Mesendoderm (in vitro differentiated cells): ENCODE data around the gene PPFIBP2.
A peak's percentile ranks its signal among the peaks of the same experiment; 100 is the strongest.

Experiments
- DNase-seq: peaks from one replicate; pipeline ENCODE4 v3.0.0; 2013
- H2AK5ac ChIP-seq: 2 replicates; pipeline ENCODE4 v1.6.1; 2013; ENCODE audit warnings: low read length, inconsistent platforms
- H2BK120ac ChIP-seq: 2 replicates; pipeline ENCODE4 v1.6.1; 2013; ENCODE audit warnings: low read depth, mild to moderate bottlenecking, low read length, moderate library complexity, mixed read lengths
- H2BK15ac ChIP-seq: replicated peaks from 2 replicates; pipeline ENCODE4 v1.6.1; 2013; ENCODE audit warnings: low read depth, mild to moderate bottlenecking, moderate library complexity
- H2BK5ac ChIP-seq: 2 replicates; pipeline ENCODE4 v1.6.1; 2013; ENCODE audit warnings: low read length, inconsistent platforms
- H3K18ac ChIP-seq: 2 replicates; pipeline ENCODE4 v1.6.1; 2013; ENCODE audit warnings: mild to moderate bottlenecking, low read length, mixed read lengths
- H3K23ac ChIP-seq: one replicate; pipeline ENCODE4 v1.6.1; 2013; ENCODE audit warnings: low read length
- H3K27ac ChIP-seq: 2 replicates; pipeline ENCODE4 v1.5.1; 2013; ENCODE audit warnings: low read depth, mild to moderate bottlenecking, inconsistent platforms, low read length, moderate library complexity
- H3K27me3 ChIP-seq: 2 replicates; pipeline ENCODE4 v1.6.1; 2013; ENCODE audit warnings: low read length, control low read depth, mild to moderate bottlenecking, inconsistent platforms; ENCODE audit not compliant: insufficient read depth, poor library complexity
- H3K36me3 ChIP-seq: 2 replicates; pipeline ENCODE4 v1.6.1; 2013; ENCODE audit warnings: low read length, inconsistent platforms; ENCODE audit not compliant: control insufficient read depth, insufficient read depth
- H3K4ac ChIP-seq: one replicate; pipeline ENCODE4 v1.6.1; 2013; ENCODE audit warnings: low read depth, mild to moderate bottlenecking, low read length, moderate library complexity
- H3K4me1 ChIP-seq: 2 replicates; pipeline ENCODE4 v1.6.1; 2013; ENCODE audit warnings: low read depth, low read length, inconsistent platforms; ENCODE audit not compliant: control insufficient read depth
- H3K4me2 ChIP-seq: 2 replicates; pipeline ENCODE4 v1.6.1; 2013; ENCODE audit warnings: low read length
- H3K4me3 ChIP-seq: 2 replicates; pipeline ENCODE4 v1.5.1; 2013; ENCODE audit warnings: mild to moderate bottlenecking, low read length
- H3K56ac ChIP-seq: one replicate; pipeline ENCODE4 v1.6.1; 2013; ENCODE audit warnings: low read length
- H3K79me1 ChIP-seq: 2 replicates; pipeline ENCODE4 v1.6.1; 2013; ENCODE audit warnings: low read length, inconsistent platforms
- H3K79me2 ChIP-seq: 2 replicates; pipeline ENCODE4 v1.6.1; 2013; ENCODE audit warnings: mild to moderate bottlenecking, low read length; ENCODE audit not compliant: control insufficient read depth, insufficient read depth
- H3K9ac ChIP-seq: 2 replicates; pipeline ENCODE4 v1.6.1; 2013; ENCODE audit warnings: low read length, inconsistent platforms
- H4K5ac ChIP-seq: one replicate; pipeline ENCODE4 v1.6.1; 2013; ENCODE audit warnings: low read length
- H4K8ac ChIP-seq: one replicate; pipeline ENCODE4 v1.6.1; 2013; ENCODE audit warnings: low read depth, mild to moderate bottlenecking, control low read depth, low read length, moderate library complexity
- WGBS: extraction: QIAGEN DNeasy Blood & Tissue Kit; methylation state at CpG from one replicate; pipeline ENCODE4 v1.1.7; 2013; ENCODE audit warnings: low lambda C conversion rate, missing lambda C conversion rate; ENCODE audit not compliant: insufficient coverage; ENCODE audit errors: extremely low coverage; 5-methylcytosine and 5-hydroxymethylcytosine counted together

The PPFIBP2 gene

GRCh38 chr11:7687386-7687785, 173.6 kb downstream of the PPFIBP2 start:
- Histone ChIP-seq H2BK5ac (no peak overlapping the region), H3K56ac (no peak overlapping the region), H3K79me2 (no peaks in the 10 kb centered on the region), H2BK120ac (no peak overlapping the region), H3K36me3 (no peaks in the 10 kb centered on the region), H4K8ac (no peak overlapping the region), H2AK5ac (no peak overlapping the region), H3K79me1 (no peaks in the 10 kb centered on the region), H2BK15ac (no peak overlapping the region), H3K4me1 (peaks cover 8% of the 10 kb centered on the region), H3K27ac (no peak overlapping the region), H3K27me3 (no peaks in the 10 kb centered on the region), H3K4ac (no peak overlapping the region), H3K18ac (no peak overlapping the region), H3K23ac (no peak overlapping the region), H4K5ac (no peak overlapping the region), H3K4me2 (no peak overlapping the region), H3K4me3 (no peak overlapping the region), H3K9ac (no peak overlapping the region)
- no CpG with 5 or more reads among the region's 1 CpG for whole genome bisulfite sequencing
- peak; percentile 45 for DNase-seq

- WGBS, result no CpG with 5 or more reads among the region's 4 CpGs
- H3K79me2 ChIP-seq, result no peaks in the 10 kb centered on the region
- no peak overlapping the region for H3K27ac ChIP-seq
- H2BK5ac ChIP-seq, result no peak overlapping the region
- peak; percentile 65 for DNase-seq
- H3K4ac ChIP-seq, result no peak overlapping the region
- no peak overlapping the region for H3K4me3 ChIP-seq
- H3K9ac ChIP-seq, result peak overlapping the region; percentile 9
- H2BK15ac ChIP-seq, result no peak overlapping the region
- H3K56ac ChIP-seq, result peak overlapping the region; percentile 22
- no peaks in the 10 kb centered on the region for H3K36me3 ChIP-seq
- H3K18ac ChIP-seq, result no peak overlapping the region
- no peak overlapping the region for H2AK5ac ChIP-seq
- H3K4me2 ChIP-seq, result no peak overlapping the region
- no peaks in the 10 kb centered on the region for H3K79me1 ChIP-seq
- peaks cover 8% of the 10 kb centered on the region for H3K4me1 ChIP-seq
- no peak overlapping the region for H4K5ac ChIP-seq
- H3K23ac ChIP-seq, result no peak overlapping the region
- H2BK120ac ChIP-seq, result no peak overlapping the region
- no peaks in the 10 kb centered on the region for H3K27me3 ChIP-seq
- H4K8ac ChIP-seq, result no peak overlapping the region
Observed at GRCh38 chr11:7688238-7688826, 174.5 kb downstream of the PPFIBP2 start.

- no peak for DNase-seq
- Histone ChIP-seq H3K4me3 (no peak overlapping the region), H4K8ac (no peak overlapping the region), H3K56ac (no peak overlapping the region), H3K79me1 (no peaks in the 10 kb centered on the region), H3K9ac (no peak overlapping the region), H2BK120ac (no peak overlapping the region), H3K4ac (no peak overlapping the region), H2BK15ac (no peak overlapping the region), H3K27ac (no peak overlapping the region), H3K18ac (no peak overlapping the region), H3K4me1 (peaks cover 8% of the 10 kb centered on the region), H3K79me2 (no peaks in the 10 kb centered on the region), H3K4me2 (no peak overlapping the region), H2AK5ac (no peak overlapping the region), H3K27me3 (no peaks in the 10 kb centered on the region), H3K23ac (no peak overlapping the region), H2BK5ac (no peak overlapping the region), H3K36me3 (no peaks in the 10 kb centered on the region), H4K5ac (no peak overlapping the region)
- no CpG with 5 or more reads among the region's 4 CpGs for WGBS
Observed at GRCh38 chr11:7689239-7689638, 175.4 kb downstream of the PPFIBP2 start.

- Histone ChIP-seq H3K9ac (no peak overlapping the region), H3K79me2 (no peaks in the 10 kb centered on the region), H4K8ac (no peak overlapping the region), H2BK5ac (no peak overlapping the region), H3K4me1 (peaks cover 8% of the 10 kb centered on the region), H3K4me3 (no peak overlapping the region), H3K36me3 (no peaks in the 10 kb centered on the region), H2BK120ac (no peak overlapping the region), H3K4me2 (no peak overlapping the region), H3K23ac (no peak overlapping the region), H3K56ac (no peak overlapping the region), H3K27ac (no peak overlapping the region), H2BK15ac (no peak overlapping the region), H2AK5ac (no peak overlapping the region), H3K79me1 (no peaks in the 10 kb centered on the region), H3K27me3 (no peaks in the 10 kb centered on the region), H3K4ac (no peak overlapping the region), H4K5ac (no peak overlapping the region), H3K18ac (no peak overlapping the region)
- DNase-seq, result no peak
- WGBS, result no CpG with 5 or more reads among the region's 6 CpGs
Observed at GRCh38 chr11:7690648-7691047, 176.8 kb downstream of the PPFIBP2 start.

- no peaks in the 10 kb centered on the region for H3K79me2 ChIP-seq
- H2BK120ac ChIP-seq, result no peak overlapping the region
- WGBS, result no CpG with 5 or more reads among the region's 6 CpGs
Observed at GRCh38 chr11:7691759-7692350, 178.1 kb downstream of the PPFIBP2 start.

GRCh38 chr11:7692426-7692825, 178.6 kb downstream of the PPFIBP2 start:
- H3K56ac ChIP-seq, result no peak overlapping the region
- H3K4me2 ChIP-seq, result no peak overlapping the region
- no peak overlapping the region for H4K8ac ChIP-seq
- no peak overlapping the region for H3K9ac ChIP-seq
- no CpG with 5 or more reads among the region's 3 CpGs for WGBS
- H3K79me2 ChIP-seq, result no peaks in the 10 kb centered on the region
- no peak overlapping the region for H2BK5ac ChIP-seq
- H2BK15ac ChIP-seq, result no peak overlapping the region
- no peaks in the 10 kb centered on the region for H3K27me3 ChIP-seq
- no peaks in the 10 kb centered on the region for H3K36me3 ChIP-seq
- H2AK5ac ChIP-seq, result no peak overlapping the region
- DNase-seq, result no peak
- no peak overlapping the region for H3K4me3 ChIP-seq
- H3K79me1 ChIP-seq, result no peaks in the 10 kb centered on the region
- H2BK120ac ChIP-seq, result no peak overlapping the region
- H3K4me1 ChIP-seq, result peaks cover 7% of the 10 kb centered on the region
- no peak overlapping the region for H3K4ac ChIP-seq
- H3K23ac ChIP-seq, result no peak overlapping the region
- H3K18ac ChIP-seq, result no peak overlapping the region
- no peak overlapping the region for H4K5ac ChIP-seq
- H3K27ac ChIP-seq, result no peak overlapping the region

More at GRCh38 chr11:7691759-7692350, 178.1 kb downstream of the PPFIBP2 start:
- no peaks in the 10 kb centered on the region for H3K27me3 ChIP-seq
- H3K18ac ChIP-seq, result no peak overlapping the region
- no peaks in the 10 kb centered on the region for H3K79me1 ChIP-seq
- H2BK5ac ChIP-seq, result no peak overlapping the region
- no peak overlapping the region for H4K5ac ChIP-seq
- H3K9ac ChIP-seq, result no peak overlapping the region
- H3K4me2 ChIP-seq, result no peak overlapping the region
- H3K27ac ChIP-seq, result no peak overlapping the region
- H3K36me3 ChIP-seq, result no peaks in the 10 kb centered on the region
- H3K23ac ChIP-seq, result no peak overlapping the region
- H3K4me1 ChIP-seq, result peaks cover 8% of the 10 kb centered on the region
- H4K8ac ChIP-seq, result no peak overlapping the region
- H3K4me3 ChIP-seq, result no peak overlapping the region
- DNase-seq, result no peak
- H2BK15ac ChIP-seq, result no peak overlapping the region
- H2AK5ac ChIP-seq, result no peak overlapping the region
- no peak overlapping the region for H3K4ac ChIP-seq
- no peak overlapping the region for H3K56ac ChIP-seq
